Cortex of kidney (tissue), 1 donor: ENCODE results near the gene LRRC4.

ENCODE experiments used
- DNase-seq: peaks from one replicate; lab custom pipeline; 2025; lab: John Stamatoyannopoulos, UW

LRRC4 gene

GRCh38 chr7:128059143-128059988, 28.1 kb upstream of the LRRC4 start:
- DNase-seq = no peak

- no peak for DNase-seq
These were observed 26.7 kb upstream of the LRRC4 start for GRCh38 chr7:128057909-128058308.

- DNase-seq = no peak
These were observed 25.7 kb upstream of the LRRC4 start for GRCh38 chr7:128056901-128057300.

GRCh38 chr7:128055637-128056036, 24.4 kb upstream of the LRRC4 start:
- DNase-seq = no peak

- DNase-seq = no peak
These were observed 23.3 kb upstream of the LRRC4 start for GRCh38 chr7:128054511-128054910.

- DNase-seq = no peak
These were observed 22.8 kb upstream of the LRRC4 start for GRCh38 chr7:128053991-128054390.

- DNase-seq = no peak
These were observed 21.8 kb upstream of the LRRC4 start for GRCh38 chr7:128053023-128053422.

- DNase-seq = no peak
These were observed 21.2 kb upstream of the LRRC4 start for GRCh38 chr7:128052404-128052803.

GRCh38 chr7:128045766-128046165, 14.5 kb upstream of the LRRC4 start:
- no peak for DNase-seq

GRCh38 chr7:128045158-128045557, 13.9 kb upstream of the LRRC4 start:
- DNase-seq = no peak

- DNase-seq = no peak
These were observed 12.8 kb upstream of the LRRC4 start for GRCh38 chr7:128044064-128044463.

- DNase-seq = no peak
These were observed 10.8 kb upstream of the LRRC4 start for GRCh38 chr7:128042012-128042411.

GRCh38 chr7:128041203-128041602, 10.0 kb upstream of the LRRC4 start:
- DNase-seq = no peak

GRCh38 chr7:128040205-128040604, 9.0 kb upstream of the LRRC4 start:
- DNase-seq = no peak

GRCh38 chr7:128039544-128039953, 8.3 kb upstream of the LRRC4 start:
- DNase-seq = no peak

- no peak for DNase-seq
These were observed 6.8 kb upstream of the LRRC4 start for GRCh38 chr7:128037880-128038619.

- DNase-seq = no peak
These were observed 5.8 kb upstream of the LRRC4 start for GRCh38 chr7:128037081-128037480.

- no peak for DNase-seq
These were observed 5.1 kb upstream of the LRRC4 start for GRCh38 chr7:128036226-128036940.

- DNase-seq = no peak
These were observed 4.5 kb upstream of the LRRC4 start for GRCh38 chr7:128035712-128036111.

- no peak for DNase-seq
These were observed 3.6 kb upstream of the LRRC4 start for GRCh38 chr7:128034825-128035224.

- no peak for DNase-seq
These were observed 2.0 kb upstream of the LRRC4 start for GRCh38 chr7:128033246-128033645.

- DNase-seq = no peak
These were observed 1.5 kb upstream of the LRRC4 start for GRCh38 chr7:128032605-128033235.
